Thoracic aorta (tissue), 2 donors: ENCODE results near the gene ALPK3. TPM values are rescaled to one million over a fixed set of nuclear protein-coding genes. Genes with fewer than 3 reads are reported as not detected.

Experiments used
- ATAC-seq: fragments of 150-250 bp; one replicate; pipeline ENCODE4 v1.8.0; 2017; ENCODE audit warnings: low read depth; ENCODE audit not compliant: insufficient number of reproducible peaks, low FRiP score
- DNase-seq: peaks from one replicate; pipeline ENCODE4 v3.0.0-alpha.2; 2020; ENCODE audit warnings: low spot score
- H3K27ac ChIP-seq, 2 donors: fragments of 200-600 bp; sonication (generic); 1 replicate in 1 of 2; 2 replicates in 1 of 2; pipeline ENCODE4 v1.5.1; 2016; ENCODE audit warnings: mild to moderate bottlenecking in 2 of 2, moderate library complexity in 2 of 2
- H3K27me3 ChIP-seq: fragments of 200-600 bp; sonication (generic); replicated peaks from 2 replicates; pipeline ENCODE4 v1.6.0; 2016; ENCODE audit warnings: mild to moderate bottlenecking; ENCODE audit not compliant: insufficient read depth
- H3K36me3 ChIP-seq: fragments of 200-600 bp; sonication (generic); one replicate; pipeline ENCODE4 v1.5.1; 2016
- H3K4me1 ChIP-seq, 2 donors: fragments of 200-600 bp; sonication (generic); 1 replicate in 1 of 2; 2 replicates in 1 of 2; pipeline versions ENCODE4 v1.5.1 to v1.6.0; 2016; ENCODE audit warnings: low read depth in 2 of 2, mild to moderate bottlenecking in 1 of 2; ENCODE audit not compliant: control insufficient read depth in 1 of 2
- H3K4me3 ChIP-seq: fragments of 200-600 bp; sonication (generic); 2 replicates; pipeline ENCODE4 v1.5.1; 2016; ENCODE audit warnings: mild to moderate bottlenecking
- H3K9me3 ChIP-seq: fragments of 200-600 bp; sonication (generic); 2 replicates; pipeline ENCODE4 v1.5.1; 2016
- total RNA-seq, 2 donors: library from RNA; depleted of rRNA; stranded (reverse); fragments of >200 nt; gene quantifications; one replicate each; pipeline versions ENCODE4 v1.1.0 to v1.2.3, GENCODE V29; 2016
- TF ChIP-seq, protein P1 (sequence below): fragments of 200-600 bp; sonication (generic); IDR thresholded peaks from one replicate; pipeline ENCODE4 v1.5.1; 2019; ENCODE audit warnings: antibody characterized with exemption

The ALPK3 gene
- total RNA-seq, 2 donors from 2014 or later, result 56.9 to 81.1 TPM

DNA sequence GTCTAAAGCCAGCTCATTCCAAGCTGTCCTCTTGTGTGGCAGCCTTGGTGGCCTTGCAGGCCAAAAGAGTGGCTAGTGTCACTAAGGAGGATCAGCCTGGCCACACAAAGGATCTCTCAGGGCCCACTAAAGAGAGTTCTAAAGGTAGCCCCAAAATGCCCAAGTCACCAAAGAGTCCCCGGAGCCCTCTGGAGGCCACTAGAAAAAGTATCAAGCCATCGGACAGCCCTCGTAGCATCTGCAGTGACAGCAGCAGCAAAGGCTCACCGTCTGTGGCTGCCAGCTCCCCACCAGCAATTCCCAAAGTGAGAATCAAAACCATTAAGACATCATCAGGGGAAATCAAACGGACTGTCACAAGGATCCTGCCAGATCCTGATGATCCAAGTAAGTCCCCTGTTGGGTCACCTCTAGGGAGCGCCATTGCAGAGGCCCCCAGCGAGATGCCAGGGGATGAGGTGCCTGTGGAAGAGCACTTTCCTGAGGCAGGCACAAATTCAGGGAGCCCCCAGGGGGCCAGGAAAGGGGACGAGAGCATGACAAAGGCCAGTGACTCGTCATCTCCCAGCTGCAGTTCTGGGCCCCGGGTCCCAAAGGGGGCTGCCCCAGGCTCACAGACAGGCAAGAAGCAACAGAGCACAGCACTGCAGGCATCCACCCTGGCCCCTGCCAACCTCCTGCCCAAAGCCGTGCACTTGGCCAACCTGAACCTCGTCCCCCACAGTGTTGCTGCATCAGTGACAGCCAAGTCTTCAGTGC, 33.5 kb upstream of the ALPK3 start:
- TF ChIP-seq, protein P1, sequence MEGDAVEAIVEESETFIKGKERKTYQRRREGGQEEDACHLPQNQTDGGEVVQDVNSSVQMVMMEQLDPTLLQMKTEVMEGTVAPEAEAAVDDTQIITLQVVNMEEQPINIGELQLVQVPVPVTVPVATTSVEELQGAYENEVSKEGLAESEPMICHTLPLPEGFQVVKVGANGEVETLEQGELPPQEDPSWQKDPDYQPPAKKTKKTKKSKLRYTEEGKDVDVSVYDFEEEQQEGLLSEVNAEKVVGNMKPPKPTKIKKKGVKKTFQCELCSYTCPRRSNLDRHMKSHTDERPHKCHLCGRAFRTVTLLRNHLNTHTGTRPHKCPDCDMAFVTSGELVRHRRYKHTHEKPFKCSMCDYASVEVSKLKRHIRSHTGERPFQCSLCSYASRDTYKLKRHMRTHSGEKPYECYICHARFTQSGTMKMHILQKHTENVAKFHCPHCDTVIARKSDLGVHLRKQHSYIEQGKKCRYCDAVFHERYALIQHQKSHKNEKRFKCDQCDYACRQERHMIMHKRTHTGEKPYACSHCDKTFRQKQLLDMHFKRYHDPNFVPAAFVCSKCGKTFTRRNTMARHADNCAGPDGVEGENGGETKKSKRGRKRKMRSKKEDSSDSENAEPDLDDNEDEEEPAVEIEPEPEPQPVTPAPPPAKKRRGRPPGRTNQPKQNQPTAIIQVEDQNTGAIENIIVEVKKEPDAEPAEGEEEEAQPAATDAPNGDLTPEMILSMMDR, result no peak
- Histone ChIP-seq H3K27ac (no peak overlapping the region), H3K27me3 (no peaks in the 10 kb centered on the region), H3K36me3 (peaks cover 23% of the 10 kb centered on the region), H3K4me3 (no peak overlapping the region), H3K9me3 (no peaks in the 10 kb centered on the region), H3K4me1 (peaks cover 15 to 40% of the 10 kb centered on the region in 2 donors)
- no peak for ATAC-seq
- no peak for DNase-seq

DNA sequence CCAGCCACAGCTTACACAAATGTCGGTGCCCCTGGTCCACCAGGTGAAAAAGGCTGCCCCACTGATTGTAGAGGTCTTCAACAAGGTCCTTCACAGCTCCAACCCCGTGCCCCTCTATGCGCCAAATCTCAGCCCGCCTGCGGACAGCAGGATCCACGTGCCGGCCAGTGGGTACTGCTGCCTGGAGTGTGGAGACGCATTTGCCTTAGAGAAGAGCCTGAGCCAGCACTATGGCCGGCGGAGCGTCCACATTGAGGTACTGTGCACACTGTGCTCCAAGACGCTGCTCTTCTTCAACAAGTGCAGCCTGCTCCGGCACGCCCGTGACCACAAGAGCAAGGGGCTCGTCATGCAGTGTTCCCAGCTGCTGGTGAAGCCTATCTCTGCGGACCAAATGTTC, 32.9 kb upstream of the ALPK3 start:
- no peak for DNase-seq
- Histone ChIP-seq H3K27me3 (no peaks in the 10 kb centered on the region), H3K4me3 (no peak overlapping the region), H3K27ac (no peak overlapping the region), H3K4me1 (peaks cover 15 to 40% of the 10 kb centered on the region in 2 donors), H3K36me3 (peaks cover 23% of the 10 kb centered on the region), H3K9me3 (no peaks in the 10 kb centered on the region)
- TF ChIP-seq, protein P1, result no peak
- no peak for ATAC-seq

DNA sequence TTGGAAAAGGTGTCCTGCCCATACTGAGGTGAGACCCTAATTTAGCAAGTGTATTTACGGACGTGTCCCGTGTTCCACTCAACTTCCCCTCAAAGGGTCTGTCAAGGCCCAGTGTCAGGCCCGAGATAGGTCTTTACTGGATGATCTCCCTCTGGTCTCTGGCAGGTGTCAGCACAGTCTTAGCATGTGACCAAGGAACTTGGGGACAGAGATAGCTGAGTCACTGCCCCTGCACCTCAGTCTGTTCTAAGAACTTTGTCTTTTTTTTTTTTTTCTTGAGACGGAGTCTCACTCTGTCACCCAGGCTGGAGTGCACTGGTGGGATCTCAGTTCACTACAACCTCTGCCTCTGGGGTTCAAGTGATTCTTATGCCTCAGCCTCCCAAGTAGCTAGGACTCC, 32.1 kb upstream of the ALPK3 start:
- H3K27ac ChIP-seq, result peak overlapping the region in 1 of 2 donors; percentile 41
- no peak for ATAC-seq
- H3K36me3 ChIP-seq, result peaks cover 23% of the 10 kb centered on the region
- H3K27me3 ChIP-seq, result no peaks in the 10 kb centered on the region
- no peak overlapping the region for H3K4me3 ChIP-seq
- H3K4me1 ChIP-seq, result peaks cover 11 to 36% of the 10 kb centered on the region in 2 donors
- no peak for DNase-seq
- H3K9me3 ChIP-seq, result no peaks in the 10 kb centered on the region
- TF ChIP-seq, protein P1, result no peak

DNA sequence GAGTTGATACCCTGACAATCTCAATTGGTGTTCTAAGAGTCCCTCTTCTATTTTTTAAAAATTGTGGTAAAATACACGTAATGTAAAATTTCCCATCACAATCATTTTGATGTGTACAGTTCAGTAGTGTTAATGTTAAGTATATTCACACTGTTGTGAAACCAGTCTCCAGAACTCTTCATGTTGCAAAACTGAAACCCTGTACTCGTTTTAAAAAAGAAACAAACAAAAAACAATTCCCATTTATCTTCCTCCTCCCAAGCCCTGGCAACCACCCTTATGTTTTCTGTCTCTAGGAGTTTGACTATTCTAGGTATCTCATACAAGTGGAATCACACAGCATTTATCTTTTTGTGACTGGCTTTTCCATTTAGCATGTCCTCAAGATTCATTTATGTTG, 28.7 kb upstream of the ALPK3 start:
- Histone ChIP-seq H3K4me3 (no peak overlapping the region), H3K36me3 (peaks cover 38% of the 10 kb centered on the region), H3K27ac (no peak overlapping the region), H3K27me3 (no peaks in the 10 kb centered on the region), H3K4me1 (peaks cover 11 to 36% of the 10 kb centered on the region in 2 donors), H3K9me3 (no peaks in the 10 kb centered on the region)
- TF ChIP-seq, protein P1, result no peak
- DNase-seq (no peak), ATAC-seq (no peak)

DNA sequence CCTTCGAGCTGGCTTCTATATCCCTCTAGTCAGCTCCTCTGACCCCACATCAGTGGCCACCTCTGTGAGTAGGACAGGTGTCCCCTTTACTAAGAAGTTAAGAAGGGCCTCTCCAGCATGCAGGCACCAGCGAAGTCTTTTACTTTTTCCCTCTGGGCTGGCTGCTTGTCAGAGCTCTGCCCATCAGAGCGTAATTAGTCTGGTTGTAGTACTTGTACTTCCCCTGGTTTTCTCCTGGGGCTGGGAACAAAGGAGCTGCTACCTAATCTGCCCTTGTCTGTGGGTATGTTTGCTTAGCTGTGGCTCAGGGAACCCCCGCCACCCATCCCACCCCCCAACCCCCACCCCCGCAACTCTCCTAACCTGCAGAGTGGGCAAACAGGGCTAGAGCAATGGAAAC, 27.4 kb upstream of the ALPK3 start:
- ATAC-seq, result no peak
- Histone ChIP-seq H3K9me3 (no peaks in the 10 kb centered on the region), H3K27ac (no peak overlapping the region), H3K4me1 (peaks cover 11 to 33% of the 10 kb centered on the region in 2 donors), H3K36me3 (peaks cover 32% of the 10 kb centered on the region), H3K27me3 (no peaks in the 10 kb centered on the region), H3K4me3 (no peak overlapping the region)
- no peak for DNase-seq
- TF ChIP-seq, protein P1, result no peak
